HG02798 (cell line): ENCODE measurements around the gene PNMA6A.
"Not testable (repeated sequence)": the region's sequence is repeated elsewhere in the genome, so short reads cannot be mapped to it uniquely, and the experiment has no call there.

Experiments used
- ATAC-seq: cut with Tn5 transposase; IDR thresholded peaks from one replicate; pipeline ENCODE4 v1.9.1; 2021; ENCODE audit warnings: mild to moderate bottlenecking; ENCODE audit not compliant: unreplicated experiment, poor library complexity

Gene PNMA6A

GRCh38 chrX:153074262-153074899, 2.1 kb downstream of the PNMA6A start:
- no peak for ATAC-seq

GRCh38 chrX:153074935-153075334, 2.7 kb downstream of the PNMA6A start:
- no peak for ATAC-seq

GRCh38 chrX:153075366-153075765, 3.1 kb downstream of the PNMA6A start:
- no peak for ATAC-seq

GRCh38 chrX:153077437-153078135, 5.3 kb downstream of the PNMA6A start:
- peak; percentile 39 for ATAC-seq

GRCh38 chrX:153083238-153083923, 11.1 kb downstream of the PNMA6A start:
- not testable (repeated sequence) for ATAC-seq

- no peak for ATAC-seq
These were observed 30.2 kb downstream of the PNMA6A start for GRCh38 chrX:153102418-153102817.

GRCh38 chrX:153104959-153105358, 32.7 kb downstream of the PNMA6A start:
- ATAC-seq = not testable (repeated sequence)

GRCh38 chrX:153106092-153106801, 34.0 kb downstream of the PNMA6A start:
- ATAC-seq = peak; percentile 41

- not testable (repeated sequence) for ATAC-seq
These were observed 38.5 kb downstream of the PNMA6A start for GRCh38 chrX:153110735-153111134.

GRCh38 chrX:153113851-153114250, 41.6 kb downstream of the PNMA6A start:
- not testable (repeated sequence) for ATAC-seq

- not testable (repeated sequence) for ATAC-seq
These were observed 45.5 kb downstream of the PNMA6A start for GRCh38 chrX:153117754-153118153.

GRCh38 chrX:153120230-153120629, 48.0 kb downstream of the PNMA6A start:
- ATAC-seq = not testable (repeated sequence)

GRCh38 chrX:153123468-153123867, 51.2 kb downstream of the PNMA6A start:
- ATAC-seq = not testable (repeated sequence)
